ENCODE measurements around the gene OAF. TPM values are rescaled to one million over a fixed set of nuclear protein-coding genes. Genes with fewer than 3 reads are reported as not detected.

The OAF gene
- total and polyA plus RNA-seq, 9 of the 15 experiments (the other 6 are each of a cell fraction or from before 2014, with no cell fraction given): 1.1 to 21.6 (median 7.5) TPM

- TF ChIP-seq CREB5 (CRISPR knock-in tag; IDR thresholded peaks at IDR 0.05) (no peak), ZNF140 (CRISPR knock-in tag; IDR thresholded peaks at IDR 0.05) (no peak)
Observed at GRCh38 chr11:120255519-120255866, 44.7 kb downstream of the OAF start (continued).

- Histone ChIP-seq H3K4me3 (no peak overlapping the region), H3K27me3 (ENCODE audit: control insufficient read depth in 2 of 2, insufficient read depth in 2 of 2, low read length in 2 of 2) (peaks cover 45 to 80% of the 10 kb centered on the region in 2 experiments; a peak in 4 of 5 replicates), H2AFZ (ENCODE audit: low read depth, low read length) (no peak overlapping the region), H3K36me3 (ENCODE audit: control insufficient read depth, insufficient read depth, low read length) (no peaks in the 10 kb centered on the region), H3K4me2 (ENCODE audit: insufficient read depth, low read length) (no peak overlapping the region), H3K4me1 (replicated peaks in 1 of 2; ENCODE audit: control insufficient read depth in 2 of 2, insufficient read depth in 2 of 2, low read length in 2 of 2) (peaks cover 0 to 3% of the 10 kb centered on the region in 2 experiments; a peak in 1 of 5 replicates), H3K27ac (ENCODE audit: extremely low read depth, low read depth, low read length) (no peak overlapping the region), H3K79me2 (ENCODE audit: control insufficient read depth, insufficient read depth, low read length) (no peaks in the 10 kb centered on the region), H3K9me1 (ENCODE audit: control insufficient read depth, insufficient read depth, low read length) (no peaks in the 10 kb centered on the region), H4K20me1 (replicated peaks; ENCODE audit: control insufficient read depth, insufficient read depth, low read length) (no peaks in the 10 kb centered on the region; the same call in 1 of the 2 replicates), H3K9me3 (replicated peaks; ENCODE audit: control insufficient read depth, insufficient read depth, low read depth, low read length) (no peaks in the 10 kb centered on the region), H3K9ac (ENCODE audit: insufficient read depth in 1 of 2, low read depth in 2 of 2, low read length in 2 of 2) (no peak overlapping the region)
- intact Hi-C loops (cut with micrococcal nuclease): no loop called here
- no TSS peak for BruUV-seq (replicated peaks)
- WGBS (ENCODE audit: insufficient coverage, low coverage, missing lambda C conversion rate): 1% methylated on average over 4 of the region's 4 CpGs
- FAIRE-seq (no peak), ATAC-seq (no peak), DNase-seq (ENCODE audit: extremely low read depth in 1 of 4, low spot score in 3 of 4) (no peak)
- in situ Hi-C loops (cut with MboI): no loop called here
- CTCF ChIA-PET (ENCODE audit: low intra/inter-chr PET ratio): no interaction called here
- POLR2A ChIA-PET: no interaction called here
- TF ChIP-seq SIX5 (IDR thresholded peaks at IDR 0.05; ENCODE audit: borderline replicate concordance in 1 of 2, insufficient read depth in 1 of 2, low read depth in 1 of 2, low read length in 2 of 2): no peak
- TF ChIP-seq ZNF707 (CRISPR knock-in tag; conservative IDR thresholded peaks at IDR 0.05): no peak
- TF ChIP-seq ZBTB34 (CRISPR knock-in tag; IDR thresholded peaks at IDR 0.05): no peak
- TF ChIP-seq HMGN3 (IDR thresholded peaks at IDR 0.05; ENCODE audit: borderline replicate concordance, extremely low read depth, insufficient read length, low read depth, low read length): no peak
- TF ChIP-seq ZNF445 (CRISPR knock-in tag; IDR thresholded peaks at IDR 0.05; ENCODE audit: low read depth): no peak
- no peak for TF ChIP-seq FOXP4 (CRISPR knock-in tag; IDR thresholded peaks at IDR 0.05; ENCODE audit: borderline replicate concordance)
- no peak for TF ChIP-seq SLC30A9 (CRISPR knock-in tag; IDR thresholded peaks at IDR 0.05)
- TF ChIP-seq NCOA2 (IDR thresholded peaks at IDR 0.05; ENCODE audit: partially characterized antibody in 2 of 2): no peak
- TF ChIP-seq ZNF655 (CRISPR knock-in tag; IDR thresholded peaks at IDR 0.05): no peak
- no peak for TF ChIP-seq TBL1XR1 (IDR thresholded peaks at IDR 0.05; ENCODE audit: low read length in 2 of 2)
- TF ChIP-seq PHB2 (IDR thresholded peaks at IDR 0.05; ENCODE audit: low read depth): no peak
- TF ChIP-seq CHCHD3 (CRISPR knock-in tag; IDR thresholded peaks at IDR 0.05): no peak
- TF ChIP-seq BMI1 (IDR thresholded peaks at IDR 0.05; ENCODE audit: low read length): no peak
- no peak for TF ChIP-seq NELFE (IDR thresholded peaks at IDR 0.05; ENCODE audit: insufficient read depth, insufficient read length)
Observed at GRCh38 chr11:120256178-120256577, 45.3 kb downstream of the OAF start.

Measured in K562 (cell line).